Measurements from ENCODE around the gene CD3G.

DNA sequence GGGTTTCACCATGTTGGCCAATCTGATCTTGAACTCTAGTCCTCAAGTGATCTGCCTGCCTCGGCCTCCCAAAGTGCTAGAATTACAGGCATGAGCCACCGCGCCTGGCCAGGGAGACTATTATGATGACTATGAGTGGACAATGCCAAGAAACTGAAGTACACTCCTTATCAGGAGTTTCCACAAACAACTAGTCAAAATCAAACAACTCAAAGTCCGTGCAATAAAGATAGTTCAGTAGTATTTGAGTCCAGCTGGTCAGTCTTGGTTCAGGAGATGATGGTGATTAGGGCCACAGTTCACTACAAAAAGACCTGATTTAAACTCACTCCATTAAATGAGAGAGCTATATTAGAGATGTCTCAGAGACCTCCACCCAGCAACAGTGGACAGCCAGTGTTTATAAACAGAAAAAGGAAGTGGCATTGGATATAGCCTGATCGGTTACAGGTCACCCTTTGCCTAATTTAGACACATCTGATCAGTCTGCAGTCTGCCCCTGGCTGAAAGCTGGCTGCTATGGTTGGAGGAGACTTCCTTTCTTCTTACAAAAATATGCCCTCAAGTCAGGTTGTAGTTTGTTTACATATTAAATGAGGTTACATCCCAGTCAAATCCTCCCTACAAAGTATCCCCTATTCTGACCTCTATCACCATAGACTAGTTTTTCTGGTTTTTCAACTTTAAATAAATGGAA, 22.6 kb upstream of the CD3G start:
- TF ChIP-seq, protein P1, sequence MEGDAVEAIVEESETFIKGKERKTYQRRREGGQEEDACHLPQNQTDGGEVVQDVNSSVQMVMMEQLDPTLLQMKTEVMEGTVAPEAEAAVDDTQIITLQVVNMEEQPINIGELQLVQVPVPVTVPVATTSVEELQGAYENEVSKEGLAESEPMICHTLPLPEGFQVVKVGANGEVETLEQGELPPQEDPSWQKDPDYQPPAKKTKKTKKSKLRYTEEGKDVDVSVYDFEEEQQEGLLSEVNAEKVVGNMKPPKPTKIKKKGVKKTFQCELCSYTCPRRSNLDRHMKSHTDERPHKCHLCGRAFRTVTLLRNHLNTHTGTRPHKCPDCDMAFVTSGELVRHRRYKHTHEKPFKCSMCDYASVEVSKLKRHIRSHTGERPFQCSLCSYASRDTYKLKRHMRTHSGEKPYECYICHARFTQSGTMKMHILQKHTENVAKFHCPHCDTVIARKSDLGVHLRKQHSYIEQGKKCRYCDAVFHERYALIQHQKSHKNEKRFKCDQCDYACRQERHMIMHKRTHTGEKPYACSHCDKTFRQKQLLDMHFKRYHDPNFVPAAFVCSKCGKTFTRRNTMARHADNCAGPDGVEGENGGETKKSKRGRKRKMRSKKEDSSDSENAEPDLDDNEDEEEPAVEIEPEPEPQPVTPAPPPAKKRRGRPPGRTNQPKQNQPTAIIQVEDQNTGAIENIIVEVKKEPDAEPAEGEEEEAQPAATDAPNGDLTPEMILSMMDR (IDR thresholded peaks at IDR 0.05): no peak
- TF ChIP-seq POLR2A (IDR thresholded peaks at IDR 0.05): no peak
